Rectal smooth muscle tissue (tissue), 1 donor: Measurements from ENCODE around the gene TMEM43.
A peak's percentile ranks its signal among the peaks of the same experiment; 100 is the strongest.
"Not testable (repeated sequence)": the region's sequence is repeated elsewhere in the genome, so short reads cannot be mapped to it uniquely, and the experiment has no call there.

ENCODE experiments used
- H3K27ac ChIP-seq: one replicate; pipeline ENCODE4 v1.7.0; 2013; ENCODE audit warnings: low read depth, low read length, inconsistent platforms
- H3K27me3 ChIP-seq: one replicate; pipeline ENCODE4 v1.7.0; 2013; ENCODE audit warnings: low read length; ENCODE audit not compliant: control insufficient read depth, insufficient read depth
- H3K36me3 ChIP-seq: one replicate; pipeline ENCODE4 v1.7.0; 2013; ENCODE audit warnings: low read length; ENCODE audit not compliant: control insufficient read depth, insufficient read depth
- H3K4me1 ChIP-seq: one replicate; pipeline ENCODE4 v1.7.0; 2013; ENCODE audit warnings: low read length; ENCODE audit not compliant: control insufficient read depth, insufficient read depth
- H3K4me3 ChIP-seq: one replicate; pipeline ENCODE4 v1.7.0; 2013; ENCODE audit warnings: low read length
- H3K9ac ChIP-seq: one replicate; pipeline ENCODE4 v1.7.0; 2013; ENCODE audit warnings: low read length

Gene TMEM43, protein sequence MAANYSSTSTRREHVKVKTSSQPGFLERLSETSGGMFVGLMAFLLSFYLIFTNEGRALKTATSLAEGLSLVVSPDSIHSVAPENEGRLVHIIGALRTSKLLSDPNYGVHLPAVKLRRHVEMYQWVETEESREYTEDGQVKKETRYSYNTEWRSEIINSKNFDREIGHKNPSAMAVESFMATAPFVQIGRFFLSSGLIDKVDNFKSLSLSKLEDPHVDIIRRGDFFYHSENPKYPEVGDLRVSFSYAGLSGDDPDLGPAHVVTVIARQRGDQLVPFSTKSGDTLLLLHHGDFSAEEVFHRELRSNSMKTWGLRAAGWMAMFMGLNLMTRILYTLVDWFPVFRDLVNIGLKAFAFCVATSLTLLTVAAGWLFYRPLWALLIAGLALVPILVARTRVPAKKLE

DNA sequence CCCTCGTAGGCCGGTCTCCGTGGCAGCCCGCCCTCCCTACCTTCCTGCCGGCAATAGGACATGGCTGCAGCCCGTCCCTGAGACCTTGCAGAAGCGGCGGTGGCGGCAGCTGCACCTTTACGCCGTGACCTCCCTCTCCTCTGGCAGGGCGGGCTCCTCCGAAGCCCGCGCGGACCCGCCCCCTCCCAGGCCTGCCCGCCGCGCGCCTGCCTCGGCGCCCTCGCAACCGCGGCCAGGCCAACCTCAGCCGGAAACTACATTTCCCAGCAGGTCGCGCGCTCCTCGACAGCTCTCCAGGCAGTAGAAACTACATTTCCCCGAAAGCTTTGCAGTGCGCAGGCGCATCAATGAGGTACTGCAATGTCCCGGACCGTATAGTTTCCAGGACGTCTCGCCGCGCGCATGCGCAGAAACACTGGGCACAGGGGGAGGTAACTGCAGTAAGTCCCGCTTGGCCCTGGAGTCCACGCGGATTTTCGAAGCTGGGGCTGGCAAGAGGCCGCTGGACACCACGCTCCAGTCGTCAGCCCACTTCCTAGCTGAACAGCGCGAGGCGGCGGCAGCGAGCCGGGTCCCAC is at the start of gene TMEM43, which contains the start of gene CHCHD4:
Gene TMEM43, plus strand, starts transcription at position 438 of the 578 bp plus-strand sequence. CDS start 142 bp downstream, outside the sequence.
Gene CHCHD4, minus strand, starts transcription at position 256 of the 578 bp plus-strand sequence. Its CDS starts 194 bp downstream, at position 62.
- Histone ChIP-seq H3K36me3 (peaks cover 16% of the 10 kb centered on the region), H3K27ac (peak within 1 kb of the TSS; percentile 95), H3K4me1 (peaks cover 24% of the 10 kb centered on the region), H3K27me3 (no peaks in the 10 kb centered on the region), H3K9ac (peak within 1 kb of the TSS; percentile 89), H3K4me3 (peak within 1 kb of the TSS; percentile 92)

DNA sequence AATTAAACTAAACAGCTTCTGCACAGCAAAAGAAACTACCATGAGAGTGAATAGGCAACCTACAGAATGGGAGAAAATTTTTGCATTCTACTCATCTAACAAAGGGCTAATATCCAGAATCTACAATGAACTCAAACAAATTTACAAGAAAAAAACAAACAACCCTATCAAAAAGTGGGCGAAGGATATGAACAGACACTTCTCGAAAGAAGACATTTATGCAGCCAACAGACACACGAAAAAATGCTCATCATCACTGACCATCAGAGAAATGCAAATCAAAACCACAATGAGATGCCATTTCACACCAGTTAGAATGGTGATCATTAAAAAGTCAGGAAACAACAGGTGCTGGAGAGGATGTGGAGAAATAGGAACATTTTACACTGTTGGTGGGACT is 49.6 kb upstream of the TMEM43 start:
- H3K27ac ChIP-seq, H3K36me3 ChIP-seq, H3K27me3 ChIP-seq: not testable (repeated sequence)

GRCh38 chr3:14077310-14077709 is 47.5 kb upstream of the TMEM43 start:
- Histone ChIP-seq H3K36me3 (no peaks in the 10 kb centered on the region), H3K27ac (no peak overlapping the region), H3K27me3 (no peaks in the 10 kb centered on the region), H3K4me3 (no peak overlapping the region), H3K9ac (no peak overlapping the region), H3K4me1 (no peaks in the 10 kb centered on the region)

More for the DNA sequence above, 49.6 kb upstream of the TMEM43 start:
- H3K9ac ChIP-seq, H3K4me3 ChIP-seq, H3K4me1 ChIP-seq: not testable (repeated sequence)

- Histone ChIP-seq H3K27me3 (no peaks in the 10 kb centered on the region), H3K4me3 (no peak overlapping the region), H3K9ac (no peak overlapping the region)
Measured at GRCh38 chr3:14082108-14082657, 42.7 kb upstream of the TMEM43 start.

GRCh38 chr3:14087461-14087860 is 37.4 kb upstream of the TMEM43 start:
- H3K4me1 ChIP-seq, H3K27ac ChIP-seq, H3K4me3 ChIP-seq, H3K27me3 ChIP-seq, H3K9ac ChIP-seq, H3K36me3 ChIP-seq: not testable (repeated sequence)

More at GRCh38 chr3:14082108-14082657, 42.7 kb upstream of the TMEM43 start:
- no peaks in the 10 kb centered on the region for H3K36me3 ChIP-seq
- H3K4me1 ChIP-seq = no peaks in the 10 kb centered on the region
- H3K27ac ChIP-seq = no peak overlapping the region

GRCh38 chr3:14091959-14092358 is 32.9 kb upstream of the TMEM43 start:
- H3K4me1 ChIP-seq, H3K27ac ChIP-seq, H3K27me3 ChIP-seq, H3K36me3 ChIP-seq, H3K9ac ChIP-seq, H3K4me3 ChIP-seq: not testable (repeated sequence)

GRCh38 chr3:14092464-14092863 is 32.4 kb upstream of the TMEM43 start:
- Histone ChIP-seq H3K9ac (no peak overlapping the region), H3K4me3 (no peak overlapping the region), H3K36me3 (no peaks in the 10 kb centered on the region), H3K27me3 (no peaks in the 10 kb centered on the region), H3K27ac (no peak overlapping the region), H3K4me1 (no peaks in the 10 kb centered on the region)

GRCh38 chr3:14093831-14094230 is 31.0 kb upstream of the TMEM43 start:
- no peak overlapping the region for H3K9ac ChIP-seq
- H3K36me3 ChIP-seq = no peaks in the 10 kb centered on the region
- H3K27me3 ChIP-seq = no peaks in the 10 kb centered on the region
- H3K4me1 ChIP-seq = no peaks in the 10 kb centered on the region
- no peak overlapping the region for H3K4me3 ChIP-seq
- no peak overlapping the region for H3K27ac ChIP-seq

DNA sequence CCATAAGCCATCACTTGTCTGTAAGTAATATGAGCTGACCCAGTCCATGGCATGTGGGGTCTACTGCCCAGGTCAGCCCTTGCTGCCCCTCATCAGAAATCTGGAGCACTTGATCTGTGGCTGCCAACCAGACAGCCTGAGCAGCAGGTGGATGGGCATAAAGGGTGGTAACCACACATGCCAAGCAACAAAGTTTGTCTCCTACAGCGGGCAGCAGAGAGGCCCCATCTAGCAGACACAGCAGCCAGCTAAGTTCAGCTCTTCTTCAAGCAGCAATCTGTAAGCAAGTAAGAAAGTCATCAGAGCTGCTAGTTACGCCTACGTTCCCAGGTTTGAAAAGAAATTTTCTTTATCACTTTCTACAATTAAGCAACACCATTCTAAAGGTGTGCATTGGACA is 28.1 kb upstream of the TMEM43 start:
- Histone ChIP-seq H3K27me3 (no peaks in the 10 kb centered on the region), H3K4me3 (no peak overlapping the region), H3K36me3 (no peaks in the 10 kb centered on the region), H3K4me1 (no peaks in the 10 kb centered on the region), H3K27ac (no peak overlapping the region), H3K9ac (no peak overlapping the region)

DNA sequence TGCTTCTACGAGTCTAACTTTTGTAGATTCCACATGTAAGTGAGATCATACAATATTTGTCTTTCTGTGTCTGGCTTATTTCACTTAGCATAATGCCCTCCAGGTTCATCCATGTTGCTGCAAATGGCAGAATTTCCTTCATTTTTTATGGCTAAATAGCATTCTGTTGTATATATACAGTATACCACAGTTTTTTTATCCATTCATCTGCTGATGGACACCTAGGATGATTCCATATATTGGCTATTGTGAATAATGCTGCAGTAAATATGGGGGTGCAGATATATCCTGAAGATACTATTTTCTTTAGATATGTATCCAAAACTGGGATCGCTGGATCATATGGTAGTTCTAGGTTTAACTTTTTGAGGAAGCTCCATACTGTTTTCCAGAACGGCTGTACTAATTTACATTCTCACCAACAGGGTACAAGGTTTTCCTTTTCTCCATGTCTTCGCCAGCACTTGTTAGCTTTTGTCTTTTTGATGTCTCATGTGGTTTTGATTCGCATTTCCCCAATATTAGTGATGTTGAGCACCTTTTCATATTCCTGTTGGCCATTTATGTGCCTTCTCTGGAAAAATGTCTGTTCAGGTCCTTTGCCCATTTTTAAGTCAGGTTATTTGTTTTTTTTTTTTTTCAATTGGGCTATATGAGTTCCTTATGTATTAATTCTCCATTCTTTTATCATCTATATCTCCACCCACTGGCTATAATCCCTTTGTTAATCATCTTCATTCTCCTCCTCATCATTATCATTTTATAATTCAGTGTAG is 27.0 kb upstream of the TMEM43 start:
- Histone ChIP-seq H3K4me3 (no peak overlapping the region), H3K9ac (no peak overlapping the region), H3K27ac (no peak overlapping the region), H3K27me3 (no peaks in the 10 kb centered on the region), H3K36me3 (no peaks in the 10 kb centered on the region), H3K4me1 (no peaks in the 10 kb centered on the region)

GRCh38 chr3:14109821-14110220 is 15.0 kb upstream of the TMEM43 start:
- not testable (repeated sequence) for H3K27me3 ChIP-seq, H3K4me1 ChIP-seq, H3K4me3 ChIP-seq, H3K9ac ChIP-seq, H3K27ac ChIP-seq
- H3K36me3 ChIP-seq = peaks cover 10% of the 10 kb centered on the region

DNA sequence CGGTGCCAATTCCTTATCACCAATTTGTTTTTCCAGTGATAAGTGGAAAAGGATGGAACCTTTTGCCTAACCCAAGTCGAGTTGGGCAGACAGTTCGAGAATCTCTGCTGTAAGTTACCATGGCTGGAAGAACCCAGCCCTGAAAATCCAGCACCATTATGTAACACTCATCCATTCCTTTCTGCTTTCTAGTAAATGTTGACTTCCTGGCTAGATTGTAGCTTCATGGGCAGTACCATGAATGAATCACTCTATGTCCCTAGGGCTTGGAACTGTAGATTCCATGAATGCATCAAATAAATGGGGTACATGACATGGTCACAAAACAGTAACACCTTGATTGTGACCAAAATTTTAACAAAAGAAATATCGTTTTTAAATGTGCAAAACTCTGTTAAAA is 14.2 kb upstream of the TMEM43 start:
- Histone ChIP-seq H3K27me3 (no peaks in the 10 kb centered on the region), H3K4me3 (no peak overlapping the region), H3K36me3 (peaks cover 18% of the 10 kb centered on the region), H3K4me1 (no peaks in the 10 kb centered on the region), H3K27ac (no peak overlapping the region), H3K9ac (no peak overlapping the region)
